Transverse colon (tissue), 4 donors: Measurements from ENCODE around the gene NCOR1.

Experiments
- EP300 ChIP-seq: sonication (generic); formaldehyde crosslinking; IDR thresholded peaks from one replicate; pipeline ENCODE4 v1.6.1; 2017; ENCODE audit warnings: antibody characterized with exemption, low read depth
- POLR2A ChIP-seq: fragments of 450-650 bp; IDR thresholded peaks from one replicate; pipeline ENCODE4 v1.6.1; 2016; ENCODE audit warnings: antibody characterized with exemption, mild to moderate bottlenecking, moderate library complexity
- POLR2AphosphoS5 ChIP-seq, 3 donors: sonication (generic); formaldehyde crosslinking; IDR thresholded peaks; one replicate each; pipeline ENCODE4 v1.6.1; 2016; ENCODE audit warnings: antibody characterized with exemption in 3 of 3
- TF ChIP-seq, protein P1 (sequence below), 5 experiments: fragments of 200-600 bp in 3 of 5; fragments of 450-650 bp in 2 of 5; sonication (generic) in 3 of 5; IDR thresholded peaks; 1 replicate in 2 of 5; 2 replicates in 3 of 5; pipeline ENCODE4 v1.5.1; 2016 to 2017; ENCODE audit warnings: antibody characterized with exemption in 5 of 5, inconsistent platforms in 3 of 5, mild to moderate bottlenecking in 2 of 5, moderate library complexity in 1 of 5

DNA sequence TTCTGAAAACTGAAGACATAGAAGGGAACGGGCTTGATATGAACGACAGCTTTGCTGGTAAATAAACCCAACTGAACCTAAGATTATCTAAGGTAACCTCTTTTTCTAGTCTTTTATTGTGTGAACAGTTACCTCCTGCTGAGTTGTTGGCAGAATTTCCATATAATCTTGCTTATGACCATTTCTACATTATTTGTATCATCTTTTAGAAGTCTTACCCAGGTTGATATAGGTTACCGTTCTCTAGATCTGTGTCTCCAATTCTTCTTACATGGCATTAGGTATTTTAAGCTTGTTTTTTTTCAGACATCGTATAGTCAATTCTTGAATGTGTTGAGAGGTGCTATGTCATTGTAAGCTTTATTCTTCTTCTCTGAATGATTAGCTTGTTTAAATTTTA lies 191.5 kb downstream of the NCOR1 start:
- TF ChIP-seq POLR2A (no peak), EP300 (no peak), POLR2AphosphoS5 (IDR thresholded peaks at IDR 0.05) (no peak)
- TF ChIP-seq, protein P1, sequence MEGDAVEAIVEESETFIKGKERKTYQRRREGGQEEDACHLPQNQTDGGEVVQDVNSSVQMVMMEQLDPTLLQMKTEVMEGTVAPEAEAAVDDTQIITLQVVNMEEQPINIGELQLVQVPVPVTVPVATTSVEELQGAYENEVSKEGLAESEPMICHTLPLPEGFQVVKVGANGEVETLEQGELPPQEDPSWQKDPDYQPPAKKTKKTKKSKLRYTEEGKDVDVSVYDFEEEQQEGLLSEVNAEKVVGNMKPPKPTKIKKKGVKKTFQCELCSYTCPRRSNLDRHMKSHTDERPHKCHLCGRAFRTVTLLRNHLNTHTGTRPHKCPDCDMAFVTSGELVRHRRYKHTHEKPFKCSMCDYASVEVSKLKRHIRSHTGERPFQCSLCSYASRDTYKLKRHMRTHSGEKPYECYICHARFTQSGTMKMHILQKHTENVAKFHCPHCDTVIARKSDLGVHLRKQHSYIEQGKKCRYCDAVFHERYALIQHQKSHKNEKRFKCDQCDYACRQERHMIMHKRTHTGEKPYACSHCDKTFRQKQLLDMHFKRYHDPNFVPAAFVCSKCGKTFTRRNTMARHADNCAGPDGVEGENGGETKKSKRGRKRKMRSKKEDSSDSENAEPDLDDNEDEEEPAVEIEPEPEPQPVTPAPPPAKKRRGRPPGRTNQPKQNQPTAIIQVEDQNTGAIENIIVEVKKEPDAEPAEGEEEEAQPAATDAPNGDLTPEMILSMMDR (IDR thresholded peaks at IDR 0.05): no peak
